Measurements from ENCODE around the gene ATP5PO. TPM values are rescaled to one million over a fixed set of nuclear protein-coding genes. Genes with fewer than 3 reads are reported as not detected.

The ATP5PO gene
- total RNA-seq, 2 experiments from 2014 or later = 193 to 196 TPM

DNA sequence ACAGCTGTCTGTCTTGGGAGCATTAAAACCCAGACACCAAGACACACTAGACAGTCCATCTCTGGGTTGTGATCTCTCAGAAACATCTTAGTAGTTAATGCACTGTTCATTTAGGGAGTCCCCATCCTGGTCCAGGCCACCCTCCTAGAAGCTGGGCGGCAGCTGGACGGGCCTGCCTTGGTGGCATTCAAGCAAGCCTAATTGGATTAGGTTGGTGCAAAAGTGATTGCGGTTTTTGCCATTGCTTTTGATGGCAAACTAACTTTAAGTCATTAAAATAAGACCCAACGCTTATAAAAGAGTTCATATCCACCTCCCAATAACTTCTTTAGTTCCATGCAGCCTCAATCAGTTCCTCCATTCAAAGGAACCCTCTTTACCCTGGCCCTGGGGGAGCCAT, 21.7 kb downstream of the ATP5PO start:
- peaks cover 14% of the 10 kb centered on the region for H3K27me3 Mint-ChIP-seq
- CTCF ChIA-PET = interaction anchor here (1.1 kb wide), 1 partner anchor 455 kb away, joined by 3 read pairs; no protein-coding TSS in a partner anchor
- no peak overlapping the region for H3K27ac Mint-ChIP-seq
- H3K9me3 Mint-ChIP-seq = no peaks in the 10 kb centered on the region
- peaks cover 12% of the 10 kb centered on the region for H3K4me1 Mint-ChIP-seq
- DNase-seq = no peak
- no peaks in the 10 kb centered on the region for H3K36me3 Mint-ChIP-seq (ENCODE audit: low read depth)
- POLR2A ChIA-PET = no interaction called here
- H3K4me3 Mint-ChIP-seq = no peak overlapping the region

DNA sequence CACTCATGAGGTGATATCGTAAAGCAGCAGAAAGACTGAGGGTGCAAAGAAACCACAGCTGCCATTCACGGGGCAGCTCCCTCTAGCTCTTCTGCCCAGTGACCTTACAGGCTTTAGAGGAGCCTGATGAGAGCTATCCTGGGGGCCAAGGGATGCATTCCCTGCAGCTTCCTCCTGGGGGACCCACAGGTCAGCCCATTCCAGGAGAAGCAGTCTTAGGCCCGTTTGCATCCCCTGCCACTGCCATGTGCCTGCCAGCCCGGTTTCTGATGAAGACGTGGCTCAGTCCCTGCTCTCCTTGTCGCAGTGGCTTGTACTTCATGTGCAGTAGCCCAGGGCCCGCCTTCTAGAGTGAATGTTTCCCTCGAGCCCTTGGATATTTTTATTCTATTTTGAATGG, 22.8 kb downstream of the ATP5PO start:
- peaks cover 14% of the 10 kb centered on the region for H3K27me3 Mint-ChIP-seq
- CTCF ChIA-PET = interaction anchor here (0.6 kb wide), 1 partner anchor 19 kb away, joined by 4 read pairs; no protein-coding TSS in a partner anchor

DNA sequence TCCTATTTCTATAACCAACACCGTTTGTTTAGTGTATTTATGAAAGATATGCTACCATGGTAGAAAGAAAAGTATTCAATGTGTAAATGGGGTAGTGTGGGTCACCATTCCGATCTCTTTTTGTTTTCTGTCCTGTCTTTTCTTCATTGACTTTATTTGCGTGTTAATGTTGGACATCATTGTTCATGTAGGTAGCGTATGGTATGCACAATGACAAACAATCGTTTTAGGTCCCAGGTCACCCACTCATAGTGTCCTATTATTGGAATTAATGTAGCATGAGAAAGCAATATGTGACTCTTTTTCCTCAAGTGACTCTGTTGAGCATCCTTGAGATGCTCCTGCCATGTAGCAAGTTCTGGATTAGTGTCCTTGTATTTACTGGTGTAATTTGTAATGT, 25.4 kb downstream of the ATP5PO start:
- H3K27ac Mint-ChIP-seq = no peak overlapping the region
- H3K4me1 Mint-ChIP-seq = peaks cover 7% of the 10 kb centered on the region
- CTCF ChIA-PET = no interaction called here
- peaks cover 10% of the 10 kb centered on the region for H3K27me3 Mint-ChIP-seq
- POLR2A ChIA-PET = no interaction called here
- H3K4me3 Mint-ChIP-seq = no peak overlapping the region
- no peaks in the 10 kb centered on the region for H3K9me3 Mint-ChIP-seq
- DNase-seq = no peak
- H3K36me3 Mint-ChIP-seq (ENCODE audit: low read depth) = no peaks in the 10 kb centered on the region

More for the DNA sequence above, 22.8 kb downstream of the ATP5PO start:
- POLR2A ChIA-PET = no interaction called here
- Mint-ChIP-seq H3K36me3 (ENCODE audit: low read depth) (no peaks in the 10 kb centered on the region), H3K27ac (no peak overlapping the region), H3K4me3 (no peak overlapping the region), H3K4me1 (peaks cover 12% of the 10 kb centered on the region), H3K9me3 (no peaks in the 10 kb centered on the region)
- DNase-seq = no peak

DNA sequence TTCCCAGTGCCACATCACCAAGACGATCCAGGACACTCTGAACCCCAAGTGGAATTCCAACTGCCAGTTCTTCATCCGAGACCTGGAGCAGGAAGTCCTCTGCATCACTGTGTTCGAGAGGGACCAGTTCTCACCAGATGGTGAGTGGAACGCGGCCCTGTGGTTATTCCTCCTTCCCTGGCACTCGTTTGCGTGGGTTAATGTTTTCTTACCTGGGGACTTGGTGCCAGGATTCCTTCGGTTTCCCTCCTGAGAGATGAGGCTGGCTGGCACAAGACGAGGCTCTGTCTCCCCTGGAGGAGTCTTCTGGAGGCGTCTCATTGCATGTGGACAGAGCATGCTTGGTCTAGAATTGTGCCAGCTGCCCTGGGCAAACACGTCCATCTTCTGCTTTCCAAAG, 29.3 kb downstream of the ATP5PO start:
- no peak for DNase-seq
- Mint-ChIP-seq H3K27me3 (peaks cover 5% of the 10 kb centered on the region), H3K4me1 (no peaks in the 10 kb centered on the region), H3K4me3 (no peak overlapping the region), H3K27ac (no peak overlapping the region), H3K36me3 (ENCODE audit: low read depth) (no peaks in the 10 kb centered on the region), H3K9me3 (no peaks in the 10 kb centered on the region)
- POLR2A ChIA-PET = no interaction called here
- CTCF ChIA-PET = interaction anchor here (0.7 kb wide), 1 partner anchor 95 kb away, joined by 3 read pairs; no protein-coding TSS in a partner anchor

GRCh38 chr21:33885172-33885514, 30.5 kb downstream of the ATP5PO start:
- H3K4me1 Mint-ChIP-seq = no peaks in the 10 kb centered on the region
- POLR2A ChIA-PET = no interaction called here

GRCh38 chr21:33884376-33885171, 31.0 kb downstream of the ATP5PO start:
- Mint-ChIP-seq H3K27me3 (peaks cover 3% of the 10 kb centered on the region), H3K36me3 (ENCODE audit: low read depth) (no peaks in the 10 kb centered on the region), H3K4me1 (no peaks in the 10 kb centered on the region), H3K9me3 (no peaks in the 10 kb centered on the region), H3K4me3 (no peak overlapping the region), H3K27ac (no peak overlapping the region)
- no peak for DNase-seq
- POLR2A ChIA-PET = no interaction called here
- CTCF ChIA-PET = no interaction called here

More at GRCh38 chr21:33885172-33885514, 30.5 kb downstream of the ATP5PO start:
- CTCF ChIA-PET = no interaction called here
- no peaks in the 10 kb centered on the region for H3K9me3 Mint-ChIP-seq
- H3K27ac Mint-ChIP-seq = no peak overlapping the region
- H3K36me3 Mint-ChIP-seq (ENCODE audit: low read depth) = no peaks in the 10 kb centered on the region
- no peak for DNase-seq
- no peak overlapping the region for H3K4me3 Mint-ChIP-seq
- peaks cover 3% of the 10 kb centered on the region for H3K27me3 Mint-ChIP-seq

DNA sequence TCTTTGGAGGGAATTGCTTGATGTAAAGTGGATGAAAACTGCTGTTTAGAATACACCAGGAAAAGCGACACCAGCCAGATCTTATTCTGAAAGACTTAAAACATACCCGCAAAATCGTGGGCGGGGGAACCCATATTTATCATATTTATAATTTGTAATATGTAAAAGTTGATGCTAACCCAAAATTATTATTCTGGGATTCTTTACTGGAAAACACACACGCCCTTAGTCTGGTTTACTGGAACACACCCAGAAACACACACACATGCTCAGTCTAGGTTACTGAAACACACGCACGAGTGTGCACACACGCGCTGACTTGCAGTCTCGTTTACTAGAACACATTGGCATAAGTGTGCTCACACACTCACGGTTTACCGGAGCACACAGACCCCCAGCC, 32.5 kb downstream of the ATP5PO start:
- H3K4me3 Mint-ChIP-seq = no peak overlapping the region
- no peaks in the 10 kb centered on the region for H3K9me3 Mint-ChIP-seq
- H3K27ac Mint-ChIP-seq = no peak overlapping the region
- POLR2A ChIA-PET = no interaction called here
- CTCF ChIA-PET = interaction anchor here (0.7 kb wide), 1 partner anchor 310 kb away, joined by 3 read pairs; no protein-coding TSS in a partner anchor
- no peaks in the 10 kb centered on the region for H3K4me1 Mint-ChIP-seq
- H3K36me3 Mint-ChIP-seq (ENCODE audit: low read depth) = no peaks in the 10 kb centered on the region
- DNase-seq = no peak
- H3K27me3 Mint-ChIP-seq = peaks cover 6% of the 10 kb centered on the region

GRCh38 chr21:33881689-33882440, 33.7 kb downstream of the ATP5PO start:
- Mint-ChIP-seq H3K4me3 (no peak overlapping the region), H3K36me3 (ENCODE audit: low read depth) (no peaks in the 10 kb centered on the region), H3K9me3 (no peaks in the 10 kb centered on the region), H3K27ac (no peak overlapping the region), H3K27me3 (peaks cover 8% of the 10 kb centered on the region), H3K4me1 (no peaks in the 10 kb centered on the region)
- CTCF ChIA-PET = no interaction called here
- no peak for DNase-seq
- POLR2A ChIA-PET = no interaction called here

DNA sequence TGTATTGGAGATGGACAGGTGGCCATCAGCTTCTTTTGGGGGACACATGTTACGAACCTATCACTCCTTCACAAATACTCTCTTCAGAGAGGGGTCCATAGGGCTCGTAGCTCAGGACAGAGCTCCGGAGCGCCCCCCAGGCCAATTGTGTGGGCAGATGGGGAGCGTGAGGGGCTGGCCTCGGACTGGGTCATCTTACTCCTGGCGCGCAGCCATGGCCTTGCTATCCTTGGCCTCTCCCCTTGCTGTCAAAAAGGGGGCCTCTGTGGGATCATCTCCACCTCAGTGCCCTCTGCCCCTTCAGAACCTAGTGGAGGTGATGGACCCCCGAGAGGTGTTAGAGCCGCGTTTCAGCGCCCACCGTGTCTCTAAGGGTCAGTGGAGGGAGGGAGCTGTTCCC, 35.0 kb downstream of the ATP5PO start:
- H3K9me3 Mint-ChIP-seq = no peaks in the 10 kb centered on the region
- H3K27me3 Mint-ChIP-seq = peaks cover 8% of the 10 kb centered on the region
- H3K27ac Mint-ChIP-seq = no peak overlapping the region
- CTCF ChIA-PET = no interaction called here
- no peaks in the 10 kb centered on the region for H3K4me1 Mint-ChIP-seq
- H3K4me3 Mint-ChIP-seq = no peak overlapping the region
- POLR2A ChIA-PET = no interaction called here
- H3K36me3 Mint-ChIP-seq (ENCODE audit: low read depth) = no peaks in the 10 kb centered on the region
- DNase-seq = no peak

GRCh38 chr21:33878824-33879223, 36.8 kb downstream of the ATP5PO start:
- CTCF ChIA-PET = no interaction called here

DNA sequence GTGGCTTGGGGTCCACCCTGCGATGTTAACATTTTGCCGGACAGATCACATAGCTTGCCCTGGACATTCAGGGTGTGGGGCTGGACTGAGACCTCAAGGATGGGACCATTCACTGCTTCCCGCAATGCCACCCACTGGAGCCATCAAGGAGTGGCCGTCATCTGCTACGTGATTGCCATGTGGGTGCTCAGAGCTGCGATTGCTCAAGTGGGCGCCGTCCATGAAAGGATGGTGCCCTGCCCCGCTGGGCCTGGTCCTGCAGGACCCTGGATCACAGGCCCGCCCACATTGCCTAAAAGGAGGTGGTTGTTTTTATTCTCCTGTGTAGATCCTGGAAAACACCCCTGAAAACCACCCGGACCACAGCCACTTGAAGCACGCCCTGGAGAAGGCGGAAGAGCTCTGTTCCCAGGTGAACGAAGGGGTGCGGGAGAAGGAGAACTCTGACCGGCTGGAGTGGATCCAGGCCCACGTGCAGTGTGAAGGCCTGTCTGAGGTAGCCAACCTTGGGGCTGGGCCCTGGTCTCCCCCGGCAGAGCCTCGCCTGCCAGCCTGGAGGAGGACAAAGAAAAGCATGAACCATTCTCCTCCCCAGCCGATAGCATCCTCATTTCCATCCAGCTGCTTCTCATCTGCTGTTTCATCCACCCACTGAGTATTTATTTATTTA, 40.4 kb downstream of the ATP5PO start:
- H3K27me3 Mint-ChIP-seq = peaks cover 9% of the 10 kb centered on the region
- H3K36me3 Mint-ChIP-seq (ENCODE audit: low read depth) = no peaks in the 10 kb centered on the region
- CTCF ChIA-PET = no interaction called here
- POLR2A ChIA-PET = no interaction called here
- H3K9me3 Mint-ChIP-seq = no peaks in the 10 kb centered on the region
- DNase-seq = no peak
- H3K27ac Mint-ChIP-seq = no peak overlapping the region
- no peak overlapping the region for H3K4me3 Mint-ChIP-seq
- no peaks in the 10 kb centered on the region for H3K4me1 Mint-ChIP-seq

More at GRCh38 chr21:33878824-33879223, 36.8 kb downstream of the ATP5PO start:
- Mint-ChIP-seq H3K36me3 (ENCODE audit: low read depth) (no peaks in the 10 kb centered on the region), H3K4me1 (no peaks in the 10 kb centered on the region), H3K9me3 (no peaks in the 10 kb centered on the region), H3K27me3 (peaks cover 5% of the 10 kb centered on the region), H3K4me3 (no peak overlapping the region), H3K27ac (no peak overlapping the region)
- POLR2A ChIA-PET = no interaction called here
- DNase-seq = no peak

DNA sequence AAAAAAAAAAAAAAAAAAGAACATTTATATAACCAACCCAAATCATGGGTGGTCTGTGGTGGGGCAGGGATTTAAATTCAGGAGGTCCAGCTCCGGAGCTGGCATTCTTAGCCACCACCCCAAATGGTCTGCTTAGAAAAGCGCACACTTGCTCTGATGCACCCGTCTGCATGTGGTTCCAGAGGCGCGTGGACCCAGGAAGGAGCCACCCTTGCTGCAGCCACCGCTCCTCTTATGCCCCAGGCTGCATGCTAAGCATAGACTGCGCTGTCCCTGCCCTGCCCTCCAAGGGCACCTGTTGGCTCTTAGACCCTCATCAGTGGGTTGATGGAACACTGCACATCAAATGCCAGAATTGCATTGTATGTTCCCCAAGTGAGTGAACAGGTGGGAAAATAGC, 41.4 kb downstream of the ATP5PO start:
- H3K27me3 Mint-ChIP-seq = peaks cover 9% of the 10 kb centered on the region
- H3K4me3 Mint-ChIP-seq = no peak overlapping the region
- H3K9me3 Mint-ChIP-seq = no peaks in the 10 kb centered on the region
- ChIA-PET POLR2A (no interaction called here), CTCF (no interaction called here)
- H3K4me1 Mint-ChIP-seq = no peaks in the 10 kb centered on the region
- no peak overlapping the region for H3K27ac Mint-ChIP-seq
- DNase-seq = no peak
- no peaks in the 10 kb centered on the region for H3K36me3 Mint-ChIP-seq (ENCODE audit: low read depth)

- Mint-ChIP-seq H3K27me3 (peaks cover 7% of the 10 kb centered on the region), H3K36me3 (ENCODE audit: low read depth) (no peaks in the 10 kb centered on the region), H3K27ac (no peak overlapping the region), H3K4me3 (no peak overlapping the region), H3K9me3 (no peaks in the 10 kb centered on the region), H3K4me1 (no peaks in the 10 kb centered on the region)
- ChIA-PET POLR2A (no interaction called here), CTCF (no interaction called here)
- DNase-seq = no peak
Measured at GRCh38 chr21:33872881-33873515, 42.6 kb downstream of the ATP5PO start.

All from activated CD4-positive, alpha-beta memory T cell treated with anti-CD3 and anti-CD28 coated beads, Interleukin-2, amount 10 ng/mL, durations not matched to agents 7 days and 5 days (primary cell).